SU-DHL-6 (cell line): ENCODE measurements around the gene PNMA8C.

Experiments used
- CTCF ChIP-seq: fragments of 200-600 bp; sonication (generic); IDR thresholded peaks from one replicate; pipeline ENCODE4 v1.5.1; 2017; ENCODE audit warnings: antibody characterized with exemption, mild to moderate bottlenecking, low read length, moderate library complexity; ENCODE audit not compliant: insufficient read depth, poor library complexity, severe bottlenecking
- EZH2phosphoT487 ChIP-seq: fragments of 200-600 bp; sonication (generic), shearing (Covaris generic); conservative IDR thresholded peaks from 2 replicates; pipeline ENCODE4 v1.6.1; 2018; ENCODE audit warnings: mild to moderate bottlenecking, antibody characterized with exemption, low read length, moderate library complexity, mixed read lengths

GRCh38 chr19:46469541-46470185 is 40.9 kb upstream of the PNMA8C start:
- no peak for TF ChIP-seq CTCF
- TF ChIP-seq EZH2phosphoT487 = no peak
